Activated naive CD8-positive, alpha-beta T cell treated with anti-CD3 and anti-CD28 coated beads for 36 hours (primary cell): ENCODE data around the gene LRBA. TPM values are rescaled to one million over a fixed set of nuclear protein-coding genes. Genes with fewer than 3 reads are reported as not detected.

Source experiments
- DNase-seq: peaks from one replicate; pipeline ENCODE4 v3.0.0; 2021
- H3K27ac Mint-ChIP-seq: one replicate; pipeline ENCODE4 v1.8.0; 2022; ENCODE audit warnings: mild to moderate bottlenecking, moderate library complexity, mixed read lengths
- H3K27me3 Mint-ChIP-seq: one replicate; pipeline ENCODE4 v1.8.0; 2022; ENCODE audit warnings: mild to moderate bottlenecking, mixed read lengths
- H3K36me3 Mint-ChIP-seq: one replicate; pipeline ENCODE4 v1.8.0; 2021; ENCODE audit warnings: mild to moderate bottlenecking, mixed read lengths
- H3K4me1 Mint-ChIP-seq: one replicate; pipeline ENCODE4 v1.8.0; 2021; ENCODE audit warnings: mixed read lengths
- H3K4me3 Mint-ChIP-seq: one replicate; pipeline ENCODE4 v1.8.0; 2022; ENCODE audit warnings: mild to moderate bottlenecking, moderate library complexity, mixed read lengths
- H3K9me3 Mint-ChIP-seq: one replicate; pipeline ENCODE4 v1.8.0; 2022; ENCODE audit warnings: mixed read lengths
- total RNA-seq, 2 experiments: library from RNA; stranded (reverse); gene quantifications; one replicate each; pipeline ENCODE4 v1.2.3, GENCODE V29; 2021

The LRBA gene
- total RNA-seq, 2 experiments from 2014 or later = 52.5 to 61.2 TPM

- DNase-seq = no peak
- Mint-ChIP-seq H3K9me3 (no peaks in the 10 kb centered on the region), H3K27ac (no peak overlapping the region), H3K4me3 (no peak overlapping the region), H3K36me3 (peaks cover 37% of the 10 kb centered on the region), H3K4me1 (no peaks in the 10 kb centered on the region), H3K27me3 (no peaks in the 10 kb centered on the region)
Observed at GRCh38 chr4:150479657-150480056, 535.4 kb downstream of the LRBA start.

GRCh38 chr4:150477869-150478268 lies 537.2 kb downstream of the LRBA start:
- H3K27me3 Mint-ChIP-seq = no peaks in the 10 kb centered on the region
- no peak overlapping the region for H3K27ac Mint-ChIP-seq
- no peak for DNase-seq
- H3K4me3 Mint-ChIP-seq = no peak overlapping the region
- no peaks in the 10 kb centered on the region for H3K9me3 Mint-ChIP-seq
- H3K36me3 Mint-ChIP-seq = peaks cover 42% of the 10 kb centered on the region
- no peaks in the 10 kb centered on the region for H3K4me1 Mint-ChIP-seq

GRCh38 chr4:150476776-150477175 lies 538.3 kb downstream of the LRBA start:
- Mint-ChIP-seq H3K27me3 (no peaks in the 10 kb centered on the region), H3K4me3 (no peak overlapping the region), H3K4me1 (no peaks in the 10 kb centered on the region), H3K9me3 (no peaks in the 10 kb centered on the region), H3K36me3 (peaks cover 41% of the 10 kb centered on the region), H3K27ac (no peak overlapping the region)
- DNase-seq = no peak

DNA sequence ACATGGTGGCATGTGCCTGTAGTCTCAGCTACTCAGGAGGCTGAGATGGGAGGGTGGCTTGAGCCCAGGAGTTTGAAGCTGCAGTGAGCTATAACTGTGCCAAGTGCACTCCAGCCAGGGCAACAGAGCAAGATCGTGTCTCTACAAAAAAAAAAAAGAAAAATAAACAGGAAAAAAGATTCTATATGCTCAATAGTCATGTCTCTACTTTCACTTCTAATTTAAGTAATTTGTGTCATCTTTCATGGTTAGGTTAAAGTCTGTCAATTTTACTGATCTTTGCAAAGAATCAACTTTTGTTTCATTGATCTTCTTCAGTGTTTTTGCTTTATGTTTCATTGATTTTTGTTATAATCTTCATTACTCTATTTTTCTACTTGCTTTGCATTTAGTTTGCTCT lies 539.3 kb downstream of the LRBA start:
- H3K36me3 Mint-ChIP-seq = peaks cover 39% of the 10 kb centered on the region
- H3K27ac Mint-ChIP-seq = no peak overlapping the region
- DNase-seq = no peak
- no peaks in the 10 kb centered on the region for H3K9me3 Mint-ChIP-seq
- H3K27me3 Mint-ChIP-seq = no peaks in the 10 kb centered on the region
- no peak overlapping the region for H3K4me3 Mint-ChIP-seq
- no peaks in the 10 kb centered on the region for H3K4me1 Mint-ChIP-seq

- Mint-ChIP-seq H3K4me1 (no peaks in the 10 kb centered on the region), H3K27ac (no peak overlapping the region), H3K27me3 (no peaks in the 10 kb centered on the region), H3K9me3 (no peaks in the 10 kb centered on the region), H3K36me3 (peaks cover 37% of the 10 kb centered on the region), H3K4me3 (no peak overlapping the region)
- DNase-seq = no peak
Observed at GRCh38 chr4:150464523-150464922, 550.6 kb downstream of the LRBA start.

DNA sequence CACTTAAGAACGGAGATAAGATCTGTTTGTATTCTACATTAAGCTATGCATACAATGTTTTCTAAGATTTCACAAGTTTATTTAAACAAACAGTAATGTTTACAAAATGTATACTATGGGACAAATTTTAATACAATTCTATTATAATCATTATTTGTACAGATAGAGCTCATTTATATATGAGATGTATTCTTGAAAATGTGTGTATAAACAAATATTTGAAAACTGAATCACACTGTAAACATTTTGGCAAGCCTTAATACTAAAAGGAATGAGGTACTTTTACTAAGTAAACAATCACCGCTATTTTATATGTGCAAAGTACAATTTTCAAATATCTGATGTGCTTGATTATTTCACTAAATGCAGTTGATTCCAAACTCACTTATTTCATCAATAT lies 552.3 kb downstream of the LRBA start:
- Mint-ChIP-seq H3K4me1 (no peaks in the 10 kb centered on the region), H3K36me3 (peaks cover 41% of the 10 kb centered on the region), H3K27me3 (no peaks in the 10 kb centered on the region), H3K9me3 (no peaks in the 10 kb centered on the region), H3K27ac (no peak overlapping the region), H3K4me3 (no peak overlapping the region)
- DNase-seq = no peak

- no peak overlapping the region for H3K27ac Mint-ChIP-seq
- H3K4me1 Mint-ChIP-seq = no peaks in the 10 kb centered on the region
- no peaks in the 10 kb centered on the region for H3K27me3 Mint-ChIP-seq
- no peaks in the 10 kb centered on the region for H3K9me3 Mint-ChIP-seq
- peaks cover 40% of the 10 kb centered on the region for H3K36me3 Mint-ChIP-seq
- no peak for DNase-seq
- H3K4me3 Mint-ChIP-seq = no peak overlapping the region
Observed at GRCh38 chr4:150461957-150462356, 553.1 kb downstream of the LRBA start.

DNA sequence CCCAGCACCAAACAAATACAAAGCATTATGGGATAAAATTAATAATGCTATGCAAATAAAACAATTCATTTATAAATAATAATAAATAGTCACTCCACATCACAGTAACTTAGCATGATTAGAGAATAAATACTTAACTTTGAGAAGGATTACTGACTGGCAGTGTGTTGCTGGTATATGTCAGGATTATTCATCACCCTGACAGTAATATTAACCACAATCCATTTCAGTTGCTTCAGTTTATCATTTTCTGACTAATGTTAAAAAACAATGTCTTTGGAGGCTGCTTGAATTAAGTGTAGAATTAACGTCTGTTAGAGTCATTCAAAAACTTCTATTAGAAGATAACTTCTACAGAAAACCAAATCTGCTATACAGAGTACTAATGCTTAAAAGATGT lies 557.3 kb downstream of the LRBA start:
- DNase-seq = no peak
- Mint-ChIP-seq H3K9me3 (peaks cover 8% of the 10 kb centered on the region), H3K4me3 (no peak overlapping the region), H3K27me3 (no peaks in the 10 kb centered on the region), H3K36me3 (peaks cover 31% of the 10 kb centered on the region), H3K4me1 (no peaks in the 10 kb centered on the region), H3K27ac (no peak overlapping the region)

DNA sequence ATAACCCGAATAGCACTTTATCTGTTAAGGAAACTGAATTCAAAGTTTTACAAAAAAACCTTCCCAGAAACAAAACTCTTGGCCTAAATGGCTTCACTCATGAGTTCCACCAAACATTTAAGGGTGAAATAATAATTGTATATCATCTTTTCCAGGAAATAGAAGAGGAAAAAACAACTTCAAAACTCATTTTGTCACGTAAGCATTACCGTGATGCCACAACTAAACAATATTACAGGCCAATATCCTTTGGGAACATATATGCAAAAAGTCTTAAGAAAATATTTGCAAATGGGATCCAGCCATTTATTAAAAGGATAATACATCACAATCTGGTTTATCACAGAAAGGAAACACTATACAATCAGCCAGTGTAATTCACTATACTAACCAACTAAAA lies 563.2 kb downstream of the LRBA start:
- no peak for DNase-seq
- Mint-ChIP-seq H3K9me3 (peaks cover 15% of the 10 kb centered on the region), H3K27ac (no peak overlapping the region), H3K36me3 (peaks cover 31% of the 10 kb centered on the region), H3K27me3 (no peaks in the 10 kb centered on the region), H3K4me3 (no peak overlapping the region), H3K4me1 (no peaks in the 10 kb centered on the region)

GRCh38 chr4:150447356-150447755 lies 567.7 kb downstream of the LRBA start:
- Mint-ChIP-seq H3K9me3 (peaks cover 8% of the 10 kb centered on the region), H3K4me3 (no peak overlapping the region), H3K27ac (no peak overlapping the region), H3K36me3 (peaks cover 22% of the 10 kb centered on the region), H3K4me1 (no peaks in the 10 kb centered on the region), H3K27me3 (no peaks in the 10 kb centered on the region)
- no peak for DNase-seq

- H3K4me1 Mint-ChIP-seq = peaks cover 6% of the 10 kb centered on the region
- no peak overlapping the region for H3K27ac Mint-ChIP-seq
- no peak for DNase-seq
- no peaks in the 10 kb centered on the region for H3K27me3 Mint-ChIP-seq
- H3K4me3 Mint-ChIP-seq = no peak overlapping the region
- H3K9me3 Mint-ChIP-seq = peaks cover 2% of the 10 kb centered on the region
- peaks cover 13% of the 10 kb centered on the region for H3K36me3 Mint-ChIP-seq
Observed at GRCh38 chr4:150439451-150439933, 575.6 kb downstream of the LRBA start.

DNA sequence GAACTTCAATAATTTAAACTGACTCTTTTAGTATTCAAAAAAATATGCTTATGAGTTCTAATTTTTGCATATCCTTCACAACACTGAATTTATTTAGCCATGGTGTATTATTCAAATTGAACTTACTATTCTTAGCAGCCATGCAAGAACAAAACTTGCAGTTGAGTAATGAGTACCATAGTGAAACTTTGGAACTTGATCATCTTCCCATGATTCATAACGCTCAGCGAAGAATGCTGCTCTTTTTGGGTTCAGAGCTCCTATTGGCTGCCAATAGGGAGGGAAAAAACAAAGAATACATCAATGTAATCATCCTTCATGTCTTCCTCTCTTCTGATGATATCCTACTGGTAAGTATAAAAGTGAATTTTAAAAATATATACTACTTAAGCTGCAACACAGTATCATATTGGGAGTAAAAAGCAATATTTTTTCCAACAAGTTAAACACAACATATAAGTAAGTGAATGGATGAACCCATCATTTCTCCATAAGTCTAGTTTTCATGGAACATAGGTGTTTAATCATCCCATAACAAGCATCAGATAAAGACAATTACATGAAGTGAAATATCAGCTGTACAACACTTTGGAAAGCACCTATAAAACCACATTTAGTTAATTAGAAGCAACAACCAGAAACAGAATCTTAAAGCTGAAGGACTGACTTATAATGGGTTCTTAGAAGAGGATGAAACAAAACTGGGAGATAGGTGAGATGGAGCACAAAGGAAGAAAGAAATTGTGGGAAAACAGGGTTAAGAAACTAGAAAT lies 578.3 kb downstream of the LRBA start:
- Mint-ChIP-seq H3K36me3 (peaks cover 18% of the 10 kb centered on the region), H3K4me3 (no peak overlapping the region), H3K27me3 (no peaks in the 10 kb centered on the region)

DNA sequence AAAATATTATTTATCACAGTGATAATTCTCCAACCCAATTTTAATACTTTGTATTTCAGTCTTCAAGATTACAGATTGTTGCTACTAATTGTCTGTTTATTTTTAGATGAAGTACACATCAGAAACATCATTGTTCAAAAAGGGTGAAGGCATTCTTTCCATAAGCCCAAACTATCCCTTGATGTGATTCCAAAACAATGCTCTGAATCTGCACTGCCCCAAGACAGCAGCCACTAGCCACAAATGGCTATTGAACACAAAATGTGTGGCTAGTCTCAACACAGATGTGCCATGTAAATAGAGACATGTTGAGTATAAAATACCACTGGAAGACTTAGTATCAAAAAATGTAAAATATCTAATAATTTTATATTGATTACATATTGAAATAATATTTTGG lies 583.9 kb downstream of the LRBA start:
- Mint-ChIP-seq H3K4me1 (no peaks in the 10 kb centered on the region), H3K36me3 (peaks cover 18% of the 10 kb centered on the region), H3K27me3 (no peaks in the 10 kb centered on the region), H3K4me3 (no peak overlapping the region), H3K27ac (no peak overlapping the region), H3K9me3 (peaks cover 2% of the 10 kb centered on the region)
- no peak for DNase-seq

More for the DNA sequence above, 578.3 kb downstream of the LRBA start:
- H3K9me3 Mint-ChIP-seq = peaks cover 2% of the 10 kb centered on the region
- H3K4me1 Mint-ChIP-seq = peaks cover 6% of the 10 kb centered on the region
- H3K27ac Mint-ChIP-seq = no peak overlapping the region
- DNase-seq = no peak

- Mint-ChIP-seq H3K27me3 (no peaks in the 10 kb centered on the region), H3K36me3 (peaks cover 15% of the 10 kb centered on the region), H3K4me3 (no peak overlapping the region), H3K4me1 (no peaks in the 10 kb centered on the region), H3K27ac (no peak overlapping the region), H3K9me3 (no peaks in the 10 kb centered on the region)
- no peak for DNase-seq
Observed at GRCh38 chr4:150425161-150425560, 589.9 kb downstream of the LRBA start.

DNA sequence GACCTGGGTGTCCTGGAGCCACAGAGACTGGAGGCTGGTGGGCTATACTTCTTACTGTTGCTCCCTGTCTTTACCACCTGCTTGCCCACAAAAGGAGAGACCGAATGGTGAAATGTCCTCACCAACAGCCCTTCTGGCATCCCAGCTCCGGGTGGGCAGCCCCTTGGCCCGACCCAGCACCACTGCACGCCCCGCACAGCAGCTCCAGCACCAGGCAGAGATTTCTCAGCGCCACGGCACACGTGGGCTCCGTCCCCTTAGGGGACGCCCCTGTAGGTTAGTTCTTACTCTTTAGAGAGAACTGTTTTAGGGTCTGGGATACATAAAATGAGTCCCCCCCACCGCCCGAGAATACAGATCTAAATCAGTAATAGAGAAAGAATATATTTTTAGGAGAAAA lies 591.6 kb downstream of the LRBA start:
- H3K4me1 Mint-ChIP-seq = no peaks in the 10 kb centered on the region
- peaks cover 15% of the 10 kb centered on the region for H3K36me3 Mint-ChIP-seq
- no peaks in the 10 kb centered on the region for H3K9me3 Mint-ChIP-seq
- no peak overlapping the region for H3K27ac Mint-ChIP-seq
- H3K27me3 Mint-ChIP-seq = no peaks in the 10 kb centered on the region
- H3K4me3 Mint-ChIP-seq = no peak overlapping the region
- no peak for DNase-seq

DNA sequence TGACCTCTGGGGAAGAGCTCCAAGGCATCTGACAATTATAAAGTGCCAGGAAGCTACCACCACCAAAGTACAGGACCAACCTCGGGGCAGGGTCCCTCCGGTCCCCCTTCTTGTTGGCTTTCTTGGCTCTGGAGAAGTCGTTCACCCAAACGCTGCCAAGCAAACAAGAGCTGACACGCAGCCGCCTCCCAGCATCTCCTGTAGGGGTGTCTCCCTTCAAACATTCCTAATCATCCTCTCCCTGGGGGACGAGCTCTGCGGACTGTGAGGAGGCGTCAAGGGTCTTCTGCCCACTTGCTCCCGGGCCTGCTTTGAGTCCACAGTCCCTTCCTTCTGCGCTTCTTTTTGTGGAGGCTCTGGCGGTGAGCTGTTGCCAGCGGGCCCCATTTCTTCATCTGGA lies 592.0 kb downstream of the LRBA start:
- Mint-ChIP-seq H3K27me3 (no peaks in the 10 kb centered on the region), H3K9me3 (no peaks in the 10 kb centered on the region), H3K27ac (no peak overlapping the region), H3K36me3 (peaks cover 15% of the 10 kb centered on the region), H3K4me1 (no peaks in the 10 kb centered on the region), H3K4me3 (no peak overlapping the region)
- no peak for DNase-seq
